Body of pancreas (tissue), 4 donors: ENCODE measurements around the gene TRPC1.

ENCODE experiments used
- CTCF ChIP-seq, 7 experiments: fragments of 450-650 bp in 4 of 7; fragments of 200-600 bp in 3 of 7; sonication (generic) in 3 of 7; IDR thresholded peaks; one replicate each; pipeline ENCODE4 v1.5.1; 2016 to 2019; ENCODE audit warnings: antibody characterized with exemption in 7 of 7
- POLR2A ChIP-seq, 3 donors: fragments of 450-650 bp; IDR thresholded peaks; one replicate each; pipeline ENCODE4 v1.6.1; 2016; ENCODE audit warnings: antibody characterized with exemption in 3 of 3, mild to moderate bottlenecking in 2 of 3

- TF ChIP-seq CTCF (IDR thresholded peaks at IDR 0.05) (no peak), POLR2A (IDR thresholded peaks at IDR 0.05) (no peak)
These were observed 22.8 kb downstream of the TRPC1 start for GRCh38 chr3:142746646-142747045.
